IMR-90 (cell line): ENCODE data around the gene AVPI1.
A peak's percentile ranks its signal among the peaks of the same experiment; 100 is the strongest.

Experiments used
- CHD1 ChIP-seq: IDR thresholded peaks from 2 replicates; pipeline ENCODE4 v1.6.1; 2012; ENCODE audit warnings: low read depth, low read length, improper control_type of control experiment
- CTCF ChIP-seq: conservative IDR thresholded peaks from 2 replicates; pipeline ENCODE4 v1.5.1; 2012; ENCODE audit warnings: mild to moderate bottlenecking, low read depth, low read length, improper control_type of control experiment
- POLR2A ChIP-seq: IDR thresholded peaks from 2 replicates; pipeline ENCODE4 v1.6.1; 2012; ENCODE audit warnings: mild to moderate bottlenecking, low read depth, low read length

- TF ChIP-seq CHD1 (0 out of 2 replicates have a peak, but pooled peaks have one; percentile 54), CTCF (no peak), POLR2A (no peak; the same call in 1 of the 2 replicates)
Observed at GRCh38 chr10:97687785-97688781, 1.0 kb upstream of the AVPI1 start.
